ENCODE data around the gene OLFML1. TPM values are rescaled to one million over a fixed set of nuclear protein-coding genes. Genes with fewer than 3 reads are reported as not detected.

Gene OLFML1
- total RNA-seq = under 0.01 TPM in 1 of 2 replicates, not detected in the other

GRCh38 chr11:7485186-7486097 lies at the start of gene OLFML1:
Gene OLFML1 (plus strand): TSS chr11:7485506. CDS start chr11:7485876, 370 bp downstream.

GRCh38 chr11:7513234-7514098 lies 28.2 kb downstream of the OLFML1 start, which contains the start of gene PPFIBP2:
Gene PPFIBP2 (plus strand): TSS chr11:7513999. CDS start chr11:7549476, 35,477 bp downstream.

Other genes with a start within 250 kb of the OLFML1 start
- 0.39 and 0.43 TPM in 2 replicates for gene SYT9, start 233.6 kb upstream of the OLFML1 start, total RNA-seq
- gene PPFIBP2, start 28.5 kb downstream of the OLFML1 start, total RNA-seq = 2.0 and 3.1 TPM in 2 replicates
- 17.0 and 28.7 TPM in 2 replicates for gene CYB5R2, start 188.0 kb downstream of the OLFML1 start, total RNA-seq
- gene OVCH2, start 221.0 kb downstream of the OLFML1 start, total RNA-seq = 0.79 and 3.3 TPM in 2 replicates

Measured in placental epithelial cell (primary cell).